Stimulated activated CD4-positive, alpha-beta T cell treated with anti-CD3 and anti-CD28 coated beads, TNF-alpha, amount 100 ng/mL, for 1 hour (primary cell): ENCODE data around the gene PRPF19.
"Not testable (repeated sequence)": the region's sequence is repeated elsewhere in the genome, so short reads cannot be mapped to it uniquely, and the experiment has no call there.

Source experiments
- DNase-seq, 3 donors: peaks; one replicate each; pipeline ENCODE4 v3.0.0-alpha.2; 2020; ENCODE audit warnings: low read depth in 3 of 3, low spot score in 1 of 3

Gene PRPF19

GRCh38 chr11:60909680-60910280 is 3.4 kb upstream of the PRPF19 start:
- not testable (repeated sequence) for DNase-seq

- DNase-seq = no peak
Measured at GRCh38 chr11:60908803-60909202, 2.4 kb upstream of the PRPF19 start.

- no peak for DNase-seq
Measured at GRCh38 chr11:60905551-60906113, 753 bp downstream of the PRPF19 start.

DNA sequence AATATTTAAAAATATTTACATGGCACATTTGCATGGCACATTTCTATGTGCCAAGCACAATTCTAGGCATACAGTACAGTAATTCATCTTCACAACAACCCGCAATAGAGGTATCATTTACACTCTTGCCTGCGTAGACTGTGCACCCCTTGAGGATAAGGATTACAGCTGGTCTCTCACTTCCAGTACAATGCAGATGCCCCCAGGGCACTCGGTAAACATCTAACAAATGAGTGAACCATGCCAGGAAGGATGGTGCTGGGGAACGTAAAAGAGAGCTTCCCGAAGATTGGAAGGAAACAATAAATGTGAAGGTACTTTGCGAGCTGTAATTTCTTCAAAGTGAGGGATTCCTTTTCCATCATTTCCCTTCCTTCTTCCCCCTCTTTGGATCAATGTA is 1.3 kb downstream of the PRPF19 start:
- no peak for DNase-seq

- DNase-seq = no peak
Measured at GRCh38 chr11:60902625-60903024, 3.8 kb downstream of the PRPF19 start.

DNA sequence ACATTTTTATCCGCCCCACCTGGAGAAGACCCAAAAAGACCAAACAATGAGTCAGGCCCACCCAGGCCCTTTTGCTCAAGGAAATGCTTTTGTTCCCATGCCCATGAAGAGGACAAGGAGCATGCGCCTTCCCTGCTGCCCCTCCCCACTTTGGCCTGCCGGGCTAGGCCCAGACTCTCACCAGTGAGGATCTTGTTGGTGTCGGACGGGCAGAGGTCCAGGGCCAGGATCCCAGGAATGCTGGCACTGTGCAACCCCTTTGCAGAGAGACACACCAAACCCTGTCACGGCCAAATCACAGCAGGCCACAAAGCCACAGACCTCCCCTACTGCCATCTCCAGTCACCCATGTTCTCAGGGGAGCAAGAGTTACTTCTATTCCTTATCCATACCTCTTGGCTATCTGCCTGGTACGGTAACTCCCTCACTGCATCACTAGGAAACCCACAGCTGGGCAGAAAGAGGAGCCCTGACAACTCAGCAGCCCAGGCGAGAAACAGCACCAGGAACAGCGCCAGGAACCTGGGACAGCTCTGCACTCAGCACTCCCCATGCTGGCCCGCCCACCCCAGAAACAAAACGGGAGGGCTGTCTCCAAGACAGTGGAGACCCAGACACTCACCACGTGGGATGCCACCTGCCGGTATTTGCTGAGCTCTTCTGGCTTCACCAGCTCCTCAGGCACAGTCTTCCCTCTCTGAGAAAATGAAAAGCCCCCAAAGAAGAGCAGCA is 5.5 kb downstream of the PRPF19 start:
- no peak for DNase-seq

DNA sequence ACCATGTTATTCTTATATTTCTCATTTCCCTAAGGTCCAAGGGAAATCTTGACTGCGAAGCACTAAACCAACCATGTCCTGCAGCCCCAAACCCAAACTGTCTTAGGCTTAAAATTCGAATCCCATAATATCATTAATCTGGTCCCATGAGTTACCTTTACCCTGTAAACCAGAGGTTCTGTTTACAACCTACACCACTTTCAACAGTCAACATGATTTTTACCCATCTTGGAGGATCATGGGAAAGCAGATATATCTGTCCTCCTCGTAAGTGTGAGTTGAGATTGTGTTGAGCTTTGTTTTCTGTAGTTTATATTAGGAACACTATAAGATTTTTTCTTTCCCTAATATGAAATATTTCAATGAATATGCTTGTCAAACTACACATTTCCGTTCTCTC is 6.4 kb downstream of the PRPF19 start:
- DNase-seq = no peak

GRCh38 chr11:60899046-60899936 is 7.1 kb downstream of the PRPF19 start:
- no peak for DNase-seq

DNA sequence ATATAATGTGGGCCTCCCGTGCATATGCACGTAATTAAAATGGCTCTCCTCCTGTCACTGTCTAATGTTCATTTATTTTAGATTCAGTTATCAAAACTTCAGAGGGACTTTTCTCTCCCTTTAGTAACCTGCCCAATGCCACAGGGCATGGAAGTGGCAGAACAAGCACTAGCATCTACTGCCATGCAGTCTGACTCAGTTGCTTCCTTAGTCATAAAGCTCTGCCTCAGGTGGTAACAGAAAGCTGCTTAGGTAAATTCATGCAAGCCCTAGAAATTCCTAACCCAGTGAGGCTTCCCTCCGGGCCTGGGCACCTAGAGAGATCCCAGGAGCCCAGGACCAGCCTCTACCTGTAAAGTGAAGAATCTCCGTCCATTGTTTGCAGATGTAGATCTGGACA is 8.9 kb downstream of the PRPF19 start:
- no peak for DNase-seq

DNA sequence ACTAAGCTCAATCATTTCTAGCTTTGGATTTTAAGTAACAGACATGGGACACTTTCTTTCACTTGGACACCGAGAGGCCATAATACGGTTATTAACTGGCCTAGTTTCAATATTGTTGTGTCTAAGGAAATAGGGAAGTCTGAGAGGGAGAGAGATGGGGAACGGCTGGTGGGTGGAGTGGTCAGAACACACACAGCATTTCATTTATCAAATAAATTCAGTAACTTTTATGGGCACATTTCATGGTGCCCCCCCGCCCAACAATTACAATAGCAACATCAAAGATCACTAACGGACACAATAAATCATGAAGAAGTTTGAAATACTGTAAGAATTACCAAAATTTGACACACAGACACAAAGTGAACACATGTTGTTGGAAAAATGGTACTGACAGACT is 10.7 kb downstream of the PRPF19 start:
- no peak for DNase-seq

DNA sequence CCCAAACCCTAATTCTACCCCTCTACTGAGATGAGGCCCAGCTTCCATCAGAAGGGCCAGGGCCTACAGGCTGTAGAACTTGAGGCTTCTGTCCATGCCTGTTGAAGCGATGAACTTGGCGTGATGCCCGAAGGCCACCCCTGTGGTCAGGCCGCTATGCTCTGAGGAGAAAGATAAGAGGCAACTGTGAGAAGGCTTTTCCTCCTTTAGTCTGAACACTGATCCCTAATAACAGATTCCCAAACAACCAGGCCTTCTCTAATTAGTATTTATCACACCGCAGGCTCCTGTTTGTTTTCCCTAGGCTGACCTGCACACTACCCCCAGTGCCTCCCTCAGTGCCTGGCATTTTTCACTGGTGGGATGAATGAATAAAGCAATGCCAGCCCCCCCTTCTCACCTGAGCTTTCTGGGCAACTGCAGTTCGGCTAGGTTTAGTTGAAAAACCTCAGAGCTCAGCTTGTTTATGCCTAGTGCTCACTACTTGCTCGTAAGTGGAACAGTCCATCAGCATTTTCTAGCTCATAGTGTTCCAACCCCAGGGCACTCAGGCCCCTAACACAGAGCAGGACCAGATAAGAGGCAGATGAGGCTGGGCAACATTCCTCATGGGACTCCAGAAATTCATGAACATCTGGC is 15.2 kb downstream of the PRPF19 start:
- DNase-seq = no peak

DNA sequence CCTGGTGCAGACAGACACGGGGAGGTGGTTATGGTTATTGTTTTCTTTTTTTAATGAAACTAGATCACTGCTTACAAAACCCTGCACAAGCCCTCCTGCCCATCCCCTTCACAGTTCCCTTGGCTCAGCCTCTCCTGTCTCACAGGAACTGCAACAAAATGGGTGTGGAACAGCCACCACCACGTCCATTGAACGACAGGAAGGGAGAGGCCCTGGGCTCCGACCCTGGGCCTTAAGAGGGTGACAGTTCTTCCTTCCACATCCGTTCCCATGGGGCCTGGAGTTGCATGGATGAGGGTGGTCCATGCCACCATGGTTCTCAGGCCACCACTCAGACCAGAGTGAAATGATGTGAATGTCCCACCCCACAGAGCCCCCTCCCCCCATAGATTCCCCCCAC is 15.7 kb downstream of the PRPF19 start:
- no peak for DNase-seq

DNA sequence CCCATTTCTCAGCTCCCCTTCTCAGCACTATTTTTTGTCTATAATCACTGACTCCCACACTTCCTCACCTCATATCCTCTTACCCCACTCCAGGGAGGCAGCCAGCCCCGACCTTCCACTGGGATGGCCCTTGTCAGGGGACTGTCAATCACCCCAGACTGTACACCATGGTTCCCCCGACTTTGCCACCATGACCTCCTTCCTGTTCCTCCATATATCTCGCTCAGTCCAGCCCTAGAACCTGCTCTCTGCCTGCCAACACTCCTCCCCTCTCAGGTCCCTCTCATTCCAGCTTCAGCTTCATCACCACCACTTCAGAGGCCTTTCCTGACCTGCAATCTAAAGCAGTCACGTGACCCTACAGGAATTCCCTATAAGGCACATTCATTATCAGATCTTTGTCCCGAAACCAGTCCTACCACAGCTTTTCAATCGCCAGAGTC is 16.5 kb downstream of the PRPF19 start:
- no peak for DNase-seq

DNA sequence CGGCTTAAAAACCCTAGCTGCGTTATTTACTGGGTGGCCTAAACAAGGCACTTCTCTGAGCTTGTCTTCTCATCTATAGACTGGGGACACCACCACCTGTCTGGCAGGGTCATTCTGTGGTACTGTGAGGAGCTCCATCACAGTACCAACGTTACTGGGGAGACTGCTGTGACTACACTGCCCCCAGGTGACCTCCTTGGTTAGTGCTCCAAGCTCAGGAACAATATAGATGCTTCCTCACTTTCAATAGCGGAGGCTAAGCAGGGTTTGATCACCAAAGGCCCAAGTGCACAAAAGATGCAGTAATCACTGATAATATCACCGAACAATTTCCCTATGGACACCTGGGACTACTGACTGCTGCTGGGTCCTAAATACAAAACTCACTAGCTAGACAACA is 18.8 kb downstream of the PRPF19 start:
- no peak for DNase-seq

GRCh38 chr11:60880643-60881282 is 25.6 kb downstream of the PRPF19 start:
- DNase-seq = no peak

- no peak for DNase-seq
Measured at GRCh38 chr11:60879971-60880588, 26.3 kb downstream of the PRPF19 start.

- DNase-seq = no peak
Measured at GRCh38 chr11:60879104-60879503, 27.3 kb downstream of the PRPF19 start.

GRCh38 chr11:60878245-60879101 is 27.9 kb downstream of the PRPF19 start:
- no peak for DNase-seq

GRCh38 chr11:60876168-60876485 is 30.3 kb downstream of the PRPF19 start:
- no peak for DNase-seq
